ENCODE data around the gene NAALADL2.

NAALADL2 gene

GRCh38 chr3:175278680-175279079, 419.5 kb downstream of the NAALADL2 start:
- Histone ChIP-seq H2AFZ (ENCODE audit: low read depth, low read length) (no peak overlapping the region), H3K36me3 (replicated peaks; ENCODE audit: low read depth, low read length) (peaks cover 4% of the 10 kb centered on the region), H3K4me3 (ENCODE audit: low read length) (no peak overlapping the region), H3K79me2 (ENCODE audit: low read length) (peaks cover 2% of the 10 kb centered on the region), H3K27me3 (ENCODE audit: low read depth, low read length) (no peaks in the 10 kb centered on the region), H3K9ac (ENCODE audit: low read length) (no peak overlapping the region), H3K27ac (ENCODE audit: low read length) (no peak overlapping the region), H3K4me1 (ENCODE audit: low read length) (peaks cover 19% of the 10 kb centered on the region), H4K20me1 (ENCODE audit: insufficient read depth, low read length) (no peaks in the 10 kb centered on the region), H3K4me2 (ENCODE audit: low read length) (no peak overlapping the region), H3K9me3 (ENCODE audit: insufficient read depth, low read length) (no peaks in the 10 kb centered on the region; the same call in 1 of the 2 replicates)
- TF ChIP-seq EZH2phosphoT487 (IDR thresholded peaks at IDR 0.05; ENCODE audit: low read depth), result no peak
- TF ChIP-seq, protein P1, sequence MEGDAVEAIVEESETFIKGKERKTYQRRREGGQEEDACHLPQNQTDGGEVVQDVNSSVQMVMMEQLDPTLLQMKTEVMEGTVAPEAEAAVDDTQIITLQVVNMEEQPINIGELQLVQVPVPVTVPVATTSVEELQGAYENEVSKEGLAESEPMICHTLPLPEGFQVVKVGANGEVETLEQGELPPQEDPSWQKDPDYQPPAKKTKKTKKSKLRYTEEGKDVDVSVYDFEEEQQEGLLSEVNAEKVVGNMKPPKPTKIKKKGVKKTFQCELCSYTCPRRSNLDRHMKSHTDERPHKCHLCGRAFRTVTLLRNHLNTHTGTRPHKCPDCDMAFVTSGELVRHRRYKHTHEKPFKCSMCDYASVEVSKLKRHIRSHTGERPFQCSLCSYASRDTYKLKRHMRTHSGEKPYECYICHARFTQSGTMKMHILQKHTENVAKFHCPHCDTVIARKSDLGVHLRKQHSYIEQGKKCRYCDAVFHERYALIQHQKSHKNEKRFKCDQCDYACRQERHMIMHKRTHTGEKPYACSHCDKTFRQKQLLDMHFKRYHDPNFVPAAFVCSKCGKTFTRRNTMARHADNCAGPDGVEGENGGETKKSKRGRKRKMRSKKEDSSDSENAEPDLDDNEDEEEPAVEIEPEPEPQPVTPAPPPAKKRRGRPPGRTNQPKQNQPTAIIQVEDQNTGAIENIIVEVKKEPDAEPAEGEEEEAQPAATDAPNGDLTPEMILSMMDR (IDR thresholded peaks at IDR 0.05; ENCODE audit: low read depth, low read length), result no peak

DNA sequence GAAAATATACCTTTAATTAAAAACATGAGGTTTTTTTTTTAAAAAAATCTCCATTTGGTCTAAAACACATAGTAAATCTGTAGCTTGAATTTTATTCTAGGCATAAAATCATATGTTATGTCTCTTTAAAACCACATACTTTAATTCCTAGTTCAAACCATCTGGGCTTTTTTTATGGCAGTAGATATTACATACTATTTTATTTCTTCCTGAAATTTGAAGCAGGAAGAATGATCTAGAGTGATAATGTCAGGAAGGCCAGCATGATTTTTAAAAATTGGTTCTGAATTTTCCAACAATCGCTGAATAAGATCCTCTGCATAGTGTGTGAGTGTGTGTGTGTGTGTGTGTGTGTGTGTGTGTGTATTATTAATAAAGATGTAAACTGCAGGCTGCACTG, 420.3 kb downstream of the NAALADL2 start:
- no peaks in the 10 kb centered on the region; the same call in 1 of the 2 replicates for H3K9me3 ChIP-seq (ENCODE audit: insufficient read depth, low read length)
- H2AFZ ChIP-seq (ENCODE audit: low read depth, low read length), result no peak overlapping the region
- H3K4me3 ChIP-seq (ENCODE audit: low read length), result no peak overlapping the region
- peaks cover 4% of the 10 kb centered on the region for H3K36me3 ChIP-seq (replicated peaks; ENCODE audit: low read depth, low read length)
- no peaks in the 10 kb centered on the region for H3K27me3 ChIP-seq (ENCODE audit: low read depth, low read length)
- H3K27ac ChIP-seq (ENCODE audit: low read length), result no peak overlapping the region
- no peak overlapping the region for H3K4me2 ChIP-seq (ENCODE audit: low read length)
- no peaks in the 10 kb centered on the region for H3K79me2 ChIP-seq (ENCODE audit: low read length)
- TF ChIP-seq, protein P1 (IDR thresholded peaks at IDR 0.05; ENCODE audit: low read depth, low read length), result no peak
- TF ChIP-seq EZH2phosphoT487 (IDR thresholded peaks at IDR 0.05; ENCODE audit: low read depth), result no peak
- H3K4me1 ChIP-seq (ENCODE audit: low read length), result peaks cover 15% of the 10 kb centered on the region
- H4K20me1 ChIP-seq (ENCODE audit: insufficient read depth, low read length), result no peaks in the 10 kb centered on the region
- no peak overlapping the region for H3K9ac ChIP-seq (ENCODE audit: low read length)

GRCh38 chr3:175279911-175280310, 420.8 kb downstream of the NAALADL2 start:
- TF ChIP-seq, protein P1 (IDR thresholded peaks at IDR 0.05; ENCODE audit: low read depth, low read length), result no peak
- TF ChIP-seq EZH2phosphoT487 (IDR thresholded peaks at IDR 0.05; ENCODE audit: low read depth), result no peak
- Histone ChIP-seq H3K9me3 (ENCODE audit: insufficient read depth, low read length) (no peaks in the 10 kb centered on the region; the same call in 1 of the 2 replicates), H3K4me2 (ENCODE audit: low read length) (no peak overlapping the region), H3K9ac (ENCODE audit: low read length) (no peak overlapping the region), H3K36me3 (replicated peaks; ENCODE audit: low read depth, low read length) (peaks cover 1% of the 10 kb centered on the region), H2AFZ (ENCODE audit: low read depth, low read length) (no peak overlapping the region), H3K79me2 (ENCODE audit: low read length) (no peaks in the 10 kb centered on the region), H4K20me1 (ENCODE audit: insufficient read depth, low read length) (no peaks in the 10 kb centered on the region), H3K27ac (ENCODE audit: low read length) (no peak overlapping the region), H3K4me3 (ENCODE audit: low read length) (no peak overlapping the region), H3K27me3 (ENCODE audit: low read depth, low read length) (no peaks in the 10 kb centered on the region), H3K4me1 (ENCODE audit: low read length) (peaks cover 10% of the 10 kb centered on the region)

GRCh38 chr3:175287361-175287963, 428.3 kb downstream of the NAALADL2 start:
- TF ChIP-seq, protein P1 (IDR thresholded peaks at IDR 0.05; ENCODE audit: low read depth, low read length), result no peak
- no peak for TF ChIP-seq EZH2phosphoT487 (IDR thresholded peaks at IDR 0.05; ENCODE audit: low read depth)
- peaks cover 10% of the 10 kb centered on the region for H3K4me1 ChIP-seq (ENCODE audit: low read length)
- no peak overlapping the region for H3K27ac ChIP-seq (ENCODE audit: low read length)
- H3K36me3 ChIP-seq (replicated peaks; ENCODE audit: low read depth, low read length), result no peaks in the 10 kb centered on the region
- H3K4me3 ChIP-seq (ENCODE audit: low read length), result no peak overlapping the region
- H3K9me3 ChIP-seq (ENCODE audit: insufficient read depth, low read length), result no peaks in the 10 kb centered on the region
- H4K20me1 ChIP-seq (ENCODE audit: insufficient read depth, low read length), result no peaks in the 10 kb centered on the region
- H2AFZ ChIP-seq (ENCODE audit: low read depth, low read length), result peak overlapping the region; percentile 61
- no peaks in the 10 kb centered on the region for H3K27me3 ChIP-seq (ENCODE audit: low read depth, low read length)
- H3K79me2 ChIP-seq (ENCODE audit: low read length), result no peaks in the 10 kb centered on the region
- H3K9ac ChIP-seq (ENCODE audit: low read length), result 0 out of 2 replicates have a peak overlapping the region, but pooled peaks have one; percentile 1
- peak overlapping the region; percentile 39 for H3K4me2 ChIP-seq (ENCODE audit: low read length)

Data from OCI-LY3 (cell line).